D721Med (cell line): ENCODE data around the gene AIFM1.
A peak's percentile ranks its signal among the peaks of the same experiment; 100 is the strongest.

Experiments used
- DNase-seq: peaks from one replicate; pipeline ENCODE4 v3.0.0; 2011; ENCODE audit warnings: low spot score; ENCODE audit not compliant: insufficient read length
- FAIRE-seq: peaks from 2 replicates; lab custom pipeline; 2011; peaks lifted over from hg19 to GRCh38; lab: Jason Lieb, UNC
- TF ChIP-seq, protein P1 (sequence below): IDR thresholded peaks from 2 replicates; pipeline ENCODE4 v1.5.1; 2012; ENCODE audit warnings: mild to moderate bottlenecking, control low read depth; ENCODE audit not compliant: insufficient read depth; ENCODE audit errors: missing control alignments

AIFM1 gene

DNA sequence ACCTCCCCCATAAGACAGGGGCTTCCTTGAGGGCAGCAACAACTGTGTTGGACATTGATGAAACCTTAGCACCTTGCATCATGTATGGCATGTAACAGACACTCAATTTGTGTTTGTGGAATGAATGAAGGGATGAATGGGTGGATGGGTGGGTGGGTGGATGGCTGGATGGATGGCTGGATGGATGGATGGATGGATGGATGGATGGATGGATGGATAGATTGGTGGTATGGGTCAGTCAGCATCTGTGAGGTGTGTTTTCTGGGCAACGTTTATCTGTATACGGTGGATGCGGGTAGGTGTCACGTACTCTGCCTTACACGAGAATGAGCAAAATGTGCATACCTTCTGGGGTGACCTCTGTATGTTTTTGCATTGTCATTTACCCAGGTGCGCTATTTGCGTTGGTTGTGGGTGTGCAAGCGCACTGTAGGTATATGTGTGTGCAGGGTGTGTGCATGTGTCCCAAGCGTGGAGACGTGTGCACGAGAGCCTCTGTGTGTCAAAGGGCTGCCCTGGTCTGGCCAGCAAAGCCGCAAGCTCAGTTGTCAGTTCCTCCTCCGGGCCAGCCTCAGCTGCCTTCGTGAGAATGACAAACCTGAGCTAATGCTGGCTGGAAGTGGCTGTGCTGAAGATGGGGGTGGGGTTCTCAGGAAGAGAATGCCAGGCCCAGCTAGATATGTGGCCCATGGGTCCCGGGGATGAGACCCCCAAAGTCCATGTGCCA, 81.8 kb downstream of the AIFM1 start:
- DNase-seq (no peak), FAIRE-seq (no peak)
- TF ChIP-seq, protein P1, sequence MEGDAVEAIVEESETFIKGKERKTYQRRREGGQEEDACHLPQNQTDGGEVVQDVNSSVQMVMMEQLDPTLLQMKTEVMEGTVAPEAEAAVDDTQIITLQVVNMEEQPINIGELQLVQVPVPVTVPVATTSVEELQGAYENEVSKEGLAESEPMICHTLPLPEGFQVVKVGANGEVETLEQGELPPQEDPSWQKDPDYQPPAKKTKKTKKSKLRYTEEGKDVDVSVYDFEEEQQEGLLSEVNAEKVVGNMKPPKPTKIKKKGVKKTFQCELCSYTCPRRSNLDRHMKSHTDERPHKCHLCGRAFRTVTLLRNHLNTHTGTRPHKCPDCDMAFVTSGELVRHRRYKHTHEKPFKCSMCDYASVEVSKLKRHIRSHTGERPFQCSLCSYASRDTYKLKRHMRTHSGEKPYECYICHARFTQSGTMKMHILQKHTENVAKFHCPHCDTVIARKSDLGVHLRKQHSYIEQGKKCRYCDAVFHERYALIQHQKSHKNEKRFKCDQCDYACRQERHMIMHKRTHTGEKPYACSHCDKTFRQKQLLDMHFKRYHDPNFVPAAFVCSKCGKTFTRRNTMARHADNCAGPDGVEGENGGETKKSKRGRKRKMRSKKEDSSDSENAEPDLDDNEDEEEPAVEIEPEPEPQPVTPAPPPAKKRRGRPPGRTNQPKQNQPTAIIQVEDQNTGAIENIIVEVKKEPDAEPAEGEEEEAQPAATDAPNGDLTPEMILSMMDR, result no peak

DNA sequence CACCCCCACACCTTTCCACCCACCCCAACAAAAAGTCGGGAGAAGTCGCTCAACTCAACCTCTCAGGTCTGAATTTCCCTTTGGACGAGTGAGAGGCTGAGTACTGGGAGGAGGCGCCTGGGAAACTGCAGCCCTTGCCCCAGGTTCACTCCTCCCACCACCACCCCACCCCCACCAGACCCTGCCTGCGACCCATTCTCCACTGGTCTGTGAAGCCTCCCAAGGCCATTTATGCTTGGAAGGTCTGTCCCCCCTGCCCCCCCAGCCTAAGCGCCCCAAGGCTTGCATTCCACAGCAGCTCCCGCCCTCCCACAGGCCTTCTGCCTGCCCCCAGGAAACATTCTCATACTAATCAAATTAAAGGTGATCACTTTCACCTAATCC, 82.5 kb downstream of the AIFM1 start:
- FAIRE-seq, result no peak
- TF ChIP-seq, protein P1, result no peak
- DNase-seq, result no peak

DNA sequence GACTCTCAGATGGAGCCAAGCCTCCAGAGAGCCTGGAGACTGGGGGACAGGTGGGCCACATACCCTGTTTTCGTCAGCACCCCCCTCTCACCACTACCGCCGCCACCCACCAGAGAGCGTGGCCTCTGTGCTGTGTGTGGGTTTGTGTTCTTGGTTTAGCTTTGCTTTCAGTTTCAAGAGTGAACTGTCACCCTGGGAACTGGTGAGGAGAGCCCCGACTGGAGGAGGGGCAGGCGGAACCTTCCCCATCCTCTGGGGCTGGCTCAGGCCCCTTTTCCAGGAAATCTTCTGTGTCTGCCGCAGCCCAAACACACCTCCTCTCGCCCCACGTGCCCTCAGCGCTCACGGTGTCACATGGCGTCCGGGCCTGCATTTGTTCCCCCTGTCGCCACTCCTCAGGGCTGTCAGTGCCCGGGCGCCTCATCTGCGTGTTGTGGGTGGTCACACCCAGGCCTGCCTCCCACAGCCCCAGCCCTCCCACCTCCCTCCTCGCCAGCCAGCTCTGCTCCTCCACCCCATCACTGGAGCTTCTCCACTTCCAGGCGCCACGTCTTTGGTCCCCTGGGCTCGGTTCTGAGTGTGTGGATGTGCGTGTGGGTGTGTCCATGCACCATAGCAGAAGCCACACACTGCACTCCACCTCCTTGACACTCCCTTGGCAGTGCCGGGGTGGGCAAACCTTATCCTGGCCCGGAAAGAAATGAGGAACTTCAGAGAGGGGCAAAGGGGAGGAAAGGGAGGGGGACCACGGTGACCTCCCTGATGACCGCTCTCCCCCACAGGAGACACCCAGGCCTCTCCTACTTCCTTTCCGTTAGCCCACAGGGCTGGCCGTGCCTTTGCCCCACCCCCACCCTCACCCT, 83.2 kb downstream of the AIFM1 start:
- FAIRE-seq (no peak), DNase-seq (no peak)
- TF ChIP-seq, protein P1, result no peak

DNA sequence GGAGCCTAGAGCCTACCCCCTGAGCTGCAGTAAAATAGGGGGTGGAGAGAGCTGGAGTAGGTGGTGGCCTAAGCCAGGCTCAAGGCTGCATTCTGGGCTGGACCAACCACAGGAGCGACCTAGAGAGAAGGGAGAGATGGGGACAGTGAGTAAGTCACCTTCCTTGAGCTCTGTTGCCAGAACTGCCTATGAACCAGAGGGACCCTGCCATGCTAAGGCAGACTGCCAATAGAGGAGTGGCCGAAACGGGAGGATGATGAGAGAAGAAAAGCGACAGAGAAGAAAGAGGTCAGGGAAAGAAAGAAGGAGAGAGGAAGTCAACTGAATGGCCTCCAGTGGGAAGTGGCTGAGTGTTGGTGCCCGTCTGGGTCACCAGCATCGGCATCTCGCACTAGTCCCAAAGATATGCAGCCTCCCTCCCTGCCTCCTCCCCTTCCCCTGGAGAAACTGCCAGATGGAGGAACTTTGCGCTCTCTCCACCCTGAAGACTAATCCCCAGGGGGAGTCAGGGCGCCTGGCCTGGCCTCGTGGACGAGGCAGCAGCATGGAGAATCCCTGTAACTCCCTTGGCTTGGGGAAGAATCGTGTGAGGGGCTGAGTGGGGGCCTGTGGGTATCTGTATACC, 84.1 kb downstream of the AIFM1 start:
- TF ChIP-seq, protein P1, result no peak
- DNase-seq (no peak), FAIRE-seq (no peak)

DNA sequence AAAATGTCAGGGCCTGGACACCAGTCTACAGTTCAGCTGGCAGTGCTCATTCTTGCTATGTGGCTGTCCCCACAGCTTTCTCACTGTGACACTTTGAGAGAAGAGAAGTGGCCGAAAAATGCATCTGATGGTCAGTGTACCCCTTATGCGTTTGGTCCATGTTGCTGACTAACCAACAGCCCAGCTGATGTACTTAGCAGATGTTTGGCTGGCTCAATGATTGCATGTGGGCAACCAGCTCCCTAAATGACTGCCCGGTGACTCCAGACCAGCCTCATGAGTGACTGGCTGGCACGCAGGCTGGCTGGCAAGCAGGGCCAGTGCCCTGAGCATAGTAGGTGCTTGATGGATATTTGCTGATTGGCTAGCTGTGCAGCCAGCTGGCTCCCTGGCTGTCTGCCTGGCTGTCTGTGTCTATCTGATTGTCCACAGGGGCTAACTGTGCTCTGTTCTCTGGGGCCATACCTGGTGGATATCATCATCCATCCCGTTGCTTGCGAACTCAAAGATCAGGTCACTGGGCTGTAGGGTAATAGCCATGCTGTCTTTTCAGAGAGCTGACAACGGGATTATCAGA, 84.8 kb downstream of the AIFM1 start:
- TF ChIP-seq, protein P1, result no peak
- DNase-seq (no peak), FAIRE-seq (no peak)

DNA sequence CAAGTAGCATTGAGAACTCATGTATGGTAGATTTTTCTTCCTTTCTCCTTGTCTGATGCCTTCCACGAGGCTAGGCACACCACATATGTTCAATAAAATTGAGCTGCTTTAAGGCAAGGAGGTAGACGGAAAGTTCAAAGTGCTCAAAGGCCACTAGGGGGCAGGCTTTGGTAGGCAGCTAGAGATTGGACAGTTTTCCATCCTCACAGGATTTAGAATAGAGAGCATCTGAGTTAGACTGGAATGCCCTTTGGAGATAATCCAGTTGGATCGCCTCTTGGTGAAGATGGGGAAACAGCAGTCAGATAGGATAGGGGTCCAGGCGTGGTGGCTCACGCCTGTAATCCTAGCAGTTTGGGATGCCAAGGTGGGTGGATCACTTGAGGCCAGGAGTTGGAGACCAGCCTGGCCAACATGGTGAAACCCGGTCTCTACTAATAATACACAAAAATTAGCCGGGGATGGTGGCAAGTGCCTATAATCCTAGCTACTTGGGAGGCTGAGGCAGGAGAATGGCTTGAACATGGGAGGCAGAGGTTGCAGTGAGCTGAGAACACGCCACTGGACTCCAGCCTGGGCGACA, 85.7 kb downstream of the AIFM1 start:
- TF ChIP-seq, protein P1, result peak; percentile 72
- peak; percentile 61 for DNase-seq
- peak; percentile 90 for FAIRE-seq
